Retinal pigment epithelial cell (primary cell): ENCODE results near the gene BMP8B.

Experiments used
- DNase-seq: peaks from one replicate; pipeline ENCODE4 v3.0.0-alpha.2; 2010; ENCODE audit warnings: low read depth
- H3K4me3 ChIP-seq: 2 replicates; pipeline ENCODE4 v1.5.1; 2011; ENCODE audit warnings: mild to moderate bottlenecking, low read length, control low read depth, moderate library complexity
- CTCF ChIP-seq: conservative IDR thresholded peaks from 2 replicates; pipeline ENCODE4 v1.5.1; 2011; ENCODE audit warnings: low read depth, low read length, control low read depth, inconsistent platforms

Gene BMP8B

GRCh38 chr1:39760074-39761008, 28.3 kb downstream of the BMP8B start:
- H3K4me3 ChIP-seq = no peak overlapping the region
- no peak for TF ChIP-seq CTCF
- DNase-seq = no peak

GRCh38 chr1:39759436-39759726, 29.3 kb downstream of the BMP8B start:
- no peak for DNase-seq
- no peak overlapping the region for H3K4me3 ChIP-seq
- TF ChIP-seq CTCF = no peak

- DNase-seq = no peak
- TF ChIP-seq CTCF = no peak
- no peak overlapping the region for H3K4me3 ChIP-seq
These were observed 29.9 kb downstream of the BMP8B start for GRCh38 chr1:39758556-39759435.

GRCh38 chr1:39757501-39757900, 31.2 kb downstream of the BMP8B start:
- no peak for TF ChIP-seq CTCF
- no peak overlapping the region for H3K4me3 ChIP-seq
- DNase-seq = no peak

GRCh38 chr1:39755965-39756659, 32.6 kb downstream of the BMP8B start:
- no peak overlapping the region for H3K4me3 ChIP-seq
- no peak for TF ChIP-seq CTCF

GRCh38 chr1:39754906-39755504, 33.7 kb downstream of the BMP8B start:
- no peak for DNase-seq
- TF ChIP-seq CTCF = no peak
- H3K4me3 ChIP-seq = no peak overlapping the region

More at GRCh38 chr1:39755965-39756659, 32.6 kb downstream of the BMP8B start:
- no peak for DNase-seq
